ENCODE measurements around the gene FKBP15. TPM values are rescaled to one million over a fixed set of nuclear protein-coding genes. Genes with fewer than 3 reads are reported as not detected.

The FKBP15 gene
- polyA plus RNA-seq, 1 donor (not counting 4 experiments of a cell fraction or from before 2014, with no cell fraction given) = 22.4 TPM

- dilution Hi-C loops (cut with MboI; ENCODE audit: extremely low pct_ligation_motif_present, low sequenced_read_pairs) = no loop called here
- no peak for TF ChIP-seq EZH2 (IDR thresholded peaks at IDR 0.05; ENCODE audit: low read length)
- no peak for TF ChIP-seq CTCF (optimal IDR thresholded peaks at IDR 0.05 in 1 of 3, IDR thresholded peaks at IDR 0.05 in 1 of 3, conservative IDR thresholded peaks at IDR 0.05 in 1 of 3; ENCODE audit: extremely low read depth in 1 of 3, insufficient read depth in 2 of 3, low read length in 3 of 3)
- no peak for FAIRE-seq
Measured at GRCh38 chr9:113148781-113149510, 72.1 kb downstream of the FKBP15 start.

GRCh38 chr9:113148372-113148705, 72.7 kb downstream of the FKBP15 start:
- dilution Hi-C loops (cut with MboI; ENCODE audit: extremely low pct_ligation_motif_present, low sequenced_read_pairs) = no loop called here
- TF ChIP-seq EZH2 (IDR thresholded peaks at IDR 0.05; ENCODE audit: low read length) = no peak
- TF ChIP-seq CTCF (optimal IDR thresholded peaks at IDR 0.05 in 1 of 3, IDR thresholded peaks at IDR 0.05 in 1 of 3, conservative IDR thresholded peaks at IDR 0.05 in 1 of 3; ENCODE audit: extremely low read depth in 1 of 3, insufficient read depth in 2 of 3, low read length in 3 of 3) = no peak
- FAIRE-seq = no peak

More at GRCh38 chr9:113148781-113149510, 72.1 kb downstream of the FKBP15 start:
- H3K27ac ChIP-seq (ENCODE audit: control insufficient read depth, insufficient read depth, low read length) = no peak overlapping the region
- H3K9me1 ChIP-seq (ENCODE audit: control insufficient read depth, extremely low read depth, insufficient read depth, low read length) = no peaks in the 10 kb centered on the region
- no peaks in the 10 kb centered on the region for H4K20me1 ChIP-seq (ENCODE audit: control insufficient read depth, extremely low read depth, insufficient read depth, low read length)
- H2AFZ ChIP-seq (ENCODE audit: control insufficient read depth, low read length) = no peak overlapping the region
- H3K9ac ChIP-seq (ENCODE audit: control insufficient read depth, extremely low read depth, insufficient read depth, low read length) = no peak overlapping the region
- H3K27me3 ChIP-seq (ENCODE audit: control insufficient read depth, extremely low read depth, insufficient read depth, low read length) = peaks cover 13% of the 10 kb centered on the region
- H3K4me1 ChIP-seq (ENCODE audit: control insufficient read depth, extremely low read depth, insufficient read depth, low read length) = peaks cover 24% of the 10 kb centered on the region
- no peaks in the 10 kb centered on the region for H3K9me3 ChIP-seq (ENCODE audit: control insufficient read depth, low read depth, low read length)
- peaks cover 17% of the 10 kb centered on the region for H3K79me2 ChIP-seq (ENCODE audit: control insufficient read depth, insufficient read depth, low read length)
- no peak overlapping the region for H3K4me2 ChIP-seq (ENCODE audit: control insufficient read depth, extremely low read depth, insufficient read depth, low read depth, low read length)
- peaks cover 0 to 2% of the 10 kb centered on the region in 2 experiments for H3K36me3 ChIP-seq (ENCODE audit: control insufficient read depth in 2 of 2, extremely low read depth in 1 of 2, insufficient read depth in 2 of 2, low read length in 2 of 2)
- no peak overlapping the region for H3K4me3 ChIP-seq (ENCODE audit: control insufficient read depth in 2 of 3, extremely low read depth in 1 of 3, insufficient read depth in 2 of 3, low read depth in 1 of 3, low read length in 3 of 3)
- no peak for DNase-seq (ENCODE audit: low read depth, low spot score)

More at GRCh38 chr9:113148372-113148705, 72.7 kb downstream of the FKBP15 start:
- Histone ChIP-seq H3K4me3 (ENCODE audit: control insufficient read depth in 2 of 3, extremely low read depth in 1 of 3, insufficient read depth in 2 of 3, low read depth in 1 of 3, low read length in 3 of 3) (no peak overlapping the region), H4K20me1 (ENCODE audit: control insufficient read depth, extremely low read depth, insufficient read depth, low read length) (no peaks in the 10 kb centered on the region), H3K27me3 (ENCODE audit: control insufficient read depth, extremely low read depth, insufficient read depth, low read length) (peaks cover 19% of the 10 kb centered on the region), H3K9ac (ENCODE audit: control insufficient read depth, extremely low read depth, insufficient read depth, low read length) (no peak overlapping the region), H3K4me1 (ENCODE audit: control insufficient read depth, extremely low read depth, insufficient read depth, low read length) (peaks cover 19% of the 10 kb centered on the region), H2AFZ (ENCODE audit: control insufficient read depth, low read length) (no peak overlapping the region), H3K9me3 (ENCODE audit: control insufficient read depth, low read depth, low read length) (no peaks in the 10 kb centered on the region), H3K9me1 (ENCODE audit: control insufficient read depth, extremely low read depth, insufficient read depth, low read length) (no peaks in the 10 kb centered on the region), H3K4me2 (ENCODE audit: control insufficient read depth, extremely low read depth, insufficient read depth, low read depth, low read length) (no peak overlapping the region), H3K79me2 (ENCODE audit: control insufficient read depth, insufficient read depth, low read length) (peaks cover 12% of the 10 kb centered on the region), H3K27ac (ENCODE audit: control insufficient read depth, insufficient read depth, low read length) (no peak overlapping the region), H3K36me3 (ENCODE audit: control insufficient read depth in 2 of 2, extremely low read depth in 1 of 2, insufficient read depth in 2 of 2, low read length in 2 of 2) (no peaks in the 10 kb centered on the region)
- no peak for DNase-seq (ENCODE audit: low read depth, low spot score)
